IMR-90 (cell line): ENCODE data around the gene ADAMTS9.

ENCODE experiments used
- BHLHE40 ChIP-seq: fragments of 150-350 bp; IDR thresholded peaks from 2 replicates; pipeline ENCODE4 v1.6.1; 2016; ENCODE audit warnings: mild to moderate bottlenecking, low read depth, low read length
- CEBPB ChIP-seq: IDR thresholded peaks from 2 replicates; pipeline ENCODE4 v1.6.1; 2012; ENCODE audit warnings: low read depth, low read length, improper control_type of control experiment
- MAZ ChIP-seq: IDR thresholded peaks from 2 replicates; pipeline ENCODE4 v1.6.1; 2012; ENCODE audit warnings: low read depth, mild to moderate bottlenecking, low read length, improper control_type of control experiment, moderate library complexity, borderline replicate concordance
- MXI1 ChIP-seq: IDR thresholded peaks from 2 replicates; pipeline ENCODE4 v1.6.1; 2012; ENCODE audit warnings: low read depth, mild to moderate bottlenecking, low read length, moderate library complexity, borderline replicate concordance
- NFE2L2 ChIP-seq: fragments of 150-350 bp; IDR thresholded peaks from 2 replicates; pipeline ENCODE4 v1.6.1; 2016; ENCODE audit warnings: low read depth, mild to moderate bottlenecking, low read length
- POLR2A ChIP-seq: IDR thresholded peaks from 2 replicates; pipeline ENCODE4 v1.6.1; 2012; ENCODE audit warnings: mild to moderate bottlenecking, low read depth, low read length
- RAD21 ChIP-seq: IDR thresholded peaks from 2 replicates; pipeline ENCODE4 v1.6.1; 2012; ENCODE audit warnings: low read length, improper control_type of control experiment
- RFX5 ChIP-seq: IDR thresholded peaks from 2 replicates; pipeline ENCODE4 v1.8.0; 2012; ENCODE audit warnings: low read depth, mild to moderate bottlenecking, low read length, moderate library complexity
- TF ChIP-seq, protein P1 (sequence below): conservative IDR thresholded peaks from 2 replicates; pipeline ENCODE4 v1.5.1; 2012; ENCODE audit warnings: mild to moderate bottlenecking, low read depth, low read length, improper control_type of control experiment
- TF ChIP-seq, protein P2 (sequence below): fragments of 150-350 bp; IDR thresholded peaks from 2 replicates; pipeline ENCODE4 v1.6.1; 2017; ENCODE audit warnings: mild to moderate bottlenecking, antibody characterized with exemption, low read length, low read depth
- TF ChIP-seq, protein P3 (sequence below): fragments of 150-350 bp; IDR thresholded peaks from 2 replicates; pipeline ENCODE4 v1.6.1; 2016; ENCODE audit warnings: low read depth, mild to moderate bottlenecking, low read length, moderate library complexity, borderline replicate concordance

DNA sequence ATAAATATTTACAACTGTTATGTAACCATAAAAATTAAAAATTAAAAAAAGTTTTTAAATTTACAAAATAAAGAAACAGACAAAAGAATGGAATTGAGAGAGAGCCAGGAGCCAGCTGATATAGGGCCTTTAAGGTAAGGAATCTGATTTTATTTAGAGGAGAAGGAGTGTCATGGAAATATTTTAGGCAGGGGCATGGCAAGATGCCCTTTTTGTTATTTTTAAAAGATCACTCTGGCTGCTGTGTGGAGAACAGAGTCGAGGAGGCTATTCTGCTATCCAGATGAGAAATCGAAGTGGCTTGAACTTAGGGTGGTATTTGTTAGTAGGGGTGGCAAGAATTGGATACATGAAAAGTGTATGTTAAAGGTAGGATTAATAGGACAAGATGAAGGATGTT, 9.1 kb upstream of the ADAMTS9 start:
- TF ChIP-seq, protein P1, sequence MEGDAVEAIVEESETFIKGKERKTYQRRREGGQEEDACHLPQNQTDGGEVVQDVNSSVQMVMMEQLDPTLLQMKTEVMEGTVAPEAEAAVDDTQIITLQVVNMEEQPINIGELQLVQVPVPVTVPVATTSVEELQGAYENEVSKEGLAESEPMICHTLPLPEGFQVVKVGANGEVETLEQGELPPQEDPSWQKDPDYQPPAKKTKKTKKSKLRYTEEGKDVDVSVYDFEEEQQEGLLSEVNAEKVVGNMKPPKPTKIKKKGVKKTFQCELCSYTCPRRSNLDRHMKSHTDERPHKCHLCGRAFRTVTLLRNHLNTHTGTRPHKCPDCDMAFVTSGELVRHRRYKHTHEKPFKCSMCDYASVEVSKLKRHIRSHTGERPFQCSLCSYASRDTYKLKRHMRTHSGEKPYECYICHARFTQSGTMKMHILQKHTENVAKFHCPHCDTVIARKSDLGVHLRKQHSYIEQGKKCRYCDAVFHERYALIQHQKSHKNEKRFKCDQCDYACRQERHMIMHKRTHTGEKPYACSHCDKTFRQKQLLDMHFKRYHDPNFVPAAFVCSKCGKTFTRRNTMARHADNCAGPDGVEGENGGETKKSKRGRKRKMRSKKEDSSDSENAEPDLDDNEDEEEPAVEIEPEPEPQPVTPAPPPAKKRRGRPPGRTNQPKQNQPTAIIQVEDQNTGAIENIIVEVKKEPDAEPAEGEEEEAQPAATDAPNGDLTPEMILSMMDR, result no peak
- TF ChIP-seq MAZ (no peak), POLR2A (no peak), BHLHE40 (no peak), RAD21 (no peak), NFE2L2 (no peak), CEBPB (no peak), RFX5 (no peak), MXI1 (no peak)
- TF ChIP-seq, protein P2, sequence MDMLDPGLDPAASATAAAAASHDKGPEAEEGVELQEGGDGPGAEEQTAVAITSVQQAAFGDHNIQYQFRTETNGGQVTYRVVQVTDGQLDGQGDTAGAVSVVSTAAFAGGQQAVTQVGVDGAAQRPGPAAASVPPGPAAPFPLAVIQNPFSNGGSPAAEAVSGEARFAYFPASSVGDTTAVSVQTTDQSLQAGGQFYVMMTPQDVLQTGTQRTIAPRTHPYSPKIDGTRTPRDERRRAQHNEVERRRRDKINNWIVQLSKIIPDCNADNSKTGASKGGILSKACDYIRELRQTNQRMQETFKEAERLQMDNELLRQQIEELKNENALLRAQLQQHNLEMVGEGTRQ, result no peak
- TF ChIP-seq, protein P3, sequence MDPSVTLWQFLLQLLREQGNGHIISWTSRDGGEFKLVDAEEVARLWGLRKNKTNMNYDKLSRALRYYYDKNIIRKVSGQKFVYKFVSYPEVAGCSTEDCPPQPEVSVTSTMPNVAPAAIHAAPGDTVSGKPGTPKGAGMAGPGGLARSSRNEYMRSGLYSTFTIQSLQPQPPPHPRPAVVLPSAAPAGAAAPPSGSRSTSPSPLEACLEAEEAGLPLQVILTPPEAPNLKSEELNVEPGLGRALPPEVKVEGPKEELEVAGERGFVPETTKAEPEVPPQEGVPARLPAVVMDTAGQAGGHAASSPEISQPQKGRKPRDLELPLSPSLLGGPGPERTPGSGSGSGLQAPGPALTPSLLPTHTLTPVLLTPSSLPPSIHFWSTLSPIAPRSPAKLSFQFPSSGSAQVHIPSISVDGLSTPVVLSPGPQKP, result no peak
